HUES64 (cell line): ENCODE results near the gene AGMO.
"Not testable (repeated sequence)": the region's sequence is repeated elsewhere in the genome, so short reads cannot be mapped to it uniquely, and the experiment has no call there.

Experiments used
- H3K27ac ChIP-seq: 2 replicates; pipeline ENCODE4 v1.7.0; 2013; ENCODE audit warnings: low read depth, low read length, inconsistent platforms
- H3K27me3 ChIP-seq: 2 replicates; pipeline ENCODE4 v1.6.1; 2013; ENCODE audit warnings: mild to moderate bottlenecking, low read length; ENCODE audit not compliant: insufficient read depth
- H3K36me3 ChIP-seq: 2 replicates; pipeline ENCODE4 v1.6.1; 2013; ENCODE audit warnings: mild to moderate bottlenecking, low read length; ENCODE audit not compliant: insufficient read depth
- H3K4me1 ChIP-seq: 2 replicates; pipeline ENCODE4 v1.6.1; 2013; ENCODE audit warnings: mild to moderate bottlenecking, low read length, moderate library complexity; ENCODE audit not compliant: insufficient read depth
- H3K4me3 ChIP-seq: 2 replicates; pipeline ENCODE4 v1.5.1; 2013; ENCODE audit warnings: mild to moderate bottlenecking, low read length, moderate library complexity
- H3K9ac ChIP-seq: 2 replicates; pipeline ENCODE4 v1.6.1; 2013; ENCODE audit warnings: mild to moderate bottlenecking, low read depth, low read length
- H3K9me3 ChIP-seq: 2 replicates; pipeline ENCODE4 v1.6.1; 2013; ENCODE audit warnings: low read depth, low read length; ENCODE audit not compliant: insufficient read depth
- WGBS: fragments of 150-250, 120-280 bp; methylation state at CpG from one replicate; pipeline ENCODE4 v1.1.7; 2013; ENCODE audit warnings: missing lambda C conversion rate; 5-methylcytosine and 5-hydroxymethylcytosine counted together

AGMO gene

DNA sequence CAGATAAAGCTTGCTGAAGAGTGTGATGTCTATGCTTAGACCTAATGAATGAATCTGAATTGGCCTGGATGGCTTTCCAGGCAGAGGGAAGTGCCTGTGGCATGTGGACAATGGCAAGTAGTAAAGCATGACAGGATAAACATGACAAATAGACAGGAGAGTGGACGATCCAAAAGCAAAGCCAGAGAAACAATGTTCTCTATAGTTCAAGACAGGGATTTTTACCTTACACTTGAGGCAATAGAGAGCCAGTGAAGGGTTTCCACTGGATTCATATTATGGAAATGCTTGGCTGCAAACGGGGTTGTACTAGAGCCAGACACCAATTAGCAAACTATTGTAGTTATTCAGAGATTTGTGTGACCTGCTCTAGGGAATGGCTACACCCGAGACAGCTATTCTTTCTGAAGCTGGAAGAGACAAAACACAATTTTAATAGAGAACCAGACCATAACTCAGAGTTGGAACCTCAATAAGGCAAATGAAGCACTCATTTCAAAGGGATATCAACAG, 2.3 kb downstream of the AGMO start:
- peaks cover 6% of the 10 kb centered on the region; the same call in 1 of the 2 replicates for H3K4me1 ChIP-seq
- no peak overlapping the region for H3K4me3 ChIP-seq
- WGBS = 90% methylated on average over 3 of the region's 3 CpGs
- H3K36me3 ChIP-seq = no peaks in the 10 kb centered on the region
- H3K9me3 ChIP-seq = no peaks in the 10 kb centered on the region
- H3K27me3 ChIP-seq = no peaks in the 10 kb centered on the region
- no peak overlapping the region for H3K9ac ChIP-seq
- H3K27ac ChIP-seq = no peak overlapping the region; the same call in 1 of the 2 replicates

DNA sequence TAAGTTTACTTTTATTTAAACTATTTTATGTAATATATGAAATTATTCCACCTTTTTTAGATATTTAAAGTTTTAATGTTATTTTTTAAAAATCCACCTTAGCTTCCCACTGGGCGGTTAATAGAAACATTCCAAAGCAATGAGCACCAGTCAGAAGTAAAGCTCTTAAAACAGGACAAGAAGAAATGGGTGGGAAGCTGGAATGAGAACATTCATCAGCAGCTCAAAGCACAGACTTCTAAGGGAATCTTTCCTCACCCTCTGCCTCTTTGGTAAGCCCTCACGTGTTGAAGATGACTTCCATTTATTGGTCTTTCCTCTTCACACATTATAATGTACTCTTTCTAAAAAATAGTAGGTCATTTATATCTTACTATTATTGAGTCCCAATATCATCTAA, 3.1 kb downstream of the AGMO start:
- H3K4me1 ChIP-seq = peaks cover 13% of the 10 kb centered on the region; the same call in 1 of the 2 replicates
- no peak overlapping the region for H3K27ac ChIP-seq
- 33% methylated on average over 1 of the region's 2 CpGs for WGBS
- no peak overlapping the region for H3K4me3 ChIP-seq
- no peaks in the 10 kb centered on the region for H3K27me3 ChIP-seq
- no peaks in the 10 kb centered on the region for H3K9me3 ChIP-seq
- H3K36me3 ChIP-seq = no peaks in the 10 kb centered on the region
- no peak overlapping the region for H3K9ac ChIP-seq

DNA sequence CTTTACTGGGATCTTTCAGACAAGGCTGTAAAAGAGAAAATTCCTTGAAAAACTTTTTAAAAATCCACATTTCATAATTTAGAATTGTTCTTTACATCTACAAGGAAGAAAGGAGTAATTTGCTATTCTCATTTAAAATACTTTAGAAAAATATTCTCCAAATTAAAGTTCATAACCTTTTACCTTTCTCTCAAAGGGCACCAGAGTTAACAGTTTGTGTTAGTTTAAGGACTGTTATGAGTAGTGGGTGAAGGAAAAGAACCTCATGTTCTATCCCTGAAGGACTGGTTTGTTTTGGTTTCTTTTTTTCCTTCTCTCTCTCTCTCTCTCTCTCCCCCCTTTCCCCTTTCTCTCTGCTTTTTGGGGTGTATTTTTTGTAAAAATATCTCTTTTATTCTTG, 4.1 kb downstream of the AGMO start:
- Histone ChIP-seq H3K27ac (no peak overlapping the region), H3K9ac (no peak overlapping the region), H3K4me1 (peaks cover 14% of the 10 kb centered on the region; the same call in 1 of the 2 replicates), H3K4me3 (no peak overlapping the region), H3K9me3 (no peaks in the 10 kb centered on the region), H3K27me3 (no peaks in the 10 kb centered on the region), H3K36me3 (no peaks in the 10 kb centered on the region)

DNA sequence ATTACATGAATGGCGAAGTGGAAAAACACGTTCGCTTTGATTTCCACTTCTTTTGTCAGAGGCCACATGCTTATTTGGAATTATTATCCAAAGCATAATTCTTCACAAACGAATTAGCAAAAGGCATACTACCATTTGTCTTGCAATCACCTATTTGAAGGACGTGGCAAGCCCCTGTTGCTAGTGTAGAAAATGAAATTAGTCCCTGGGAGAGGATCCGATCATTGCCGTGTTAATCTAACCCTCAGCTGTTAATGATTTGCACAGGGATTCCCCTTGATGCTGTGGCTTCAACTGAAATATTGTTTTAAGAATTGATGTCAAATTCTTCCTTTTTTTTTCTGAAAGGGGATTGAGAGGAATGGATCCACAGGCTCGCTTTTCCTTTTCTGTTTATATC, 4.6 kb downstream of the AGMO start:
- Histone ChIP-seq H3K9ac (no peak overlapping the region), H3K4me1 (peaks cover 14% of the 10 kb centered on the region; the same call in 1 of the 2 replicates), H3K27me3 (no peaks in the 10 kb centered on the region), H3K36me3 (no peaks in the 10 kb centered on the region), H3K27ac (no peak overlapping the region), H3K4me3 (no peak overlapping the region), H3K9me3 (no peaks in the 10 kb centered on the region)
- 95% methylated on average over 7 of the region's 8 CpGs for WGBS

DNA sequence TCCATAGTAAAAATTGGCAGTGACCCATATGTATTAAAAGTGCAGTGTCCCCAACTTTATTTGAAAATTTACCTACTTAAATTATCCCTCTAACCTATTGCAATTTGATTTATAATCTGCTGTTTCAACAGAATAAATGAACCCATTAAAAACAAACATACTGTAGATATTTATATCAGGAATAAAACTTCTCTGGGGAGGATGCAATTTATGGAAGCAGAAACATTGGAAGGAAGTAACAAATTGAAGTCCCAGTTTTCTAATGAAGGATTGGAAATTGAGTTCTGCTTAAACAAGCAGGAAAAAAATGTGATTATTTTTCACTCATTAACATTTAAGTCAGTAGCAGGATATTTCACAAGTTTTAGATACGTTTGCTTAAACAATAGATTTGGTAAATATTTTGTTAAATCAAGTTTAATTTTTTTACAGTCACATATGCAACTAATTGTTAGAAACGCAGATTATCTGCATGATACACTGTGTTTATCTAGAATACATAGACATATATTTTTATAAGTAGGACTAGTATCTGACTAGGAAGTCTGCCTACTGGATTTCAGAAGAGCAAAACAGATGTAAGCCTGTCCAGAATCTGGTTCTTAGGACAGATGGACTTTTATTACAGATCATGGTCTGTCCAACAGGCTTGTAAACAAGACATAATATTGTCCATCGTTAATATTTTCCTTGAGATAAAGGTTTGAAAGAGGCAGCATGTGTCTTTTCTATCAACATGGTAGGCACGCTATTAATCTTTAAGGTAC, 5.3 kb downstream of the AGMO start:
- no peak overlapping the region for H3K4me3 ChIP-seq
- H3K27me3 ChIP-seq = no peaks in the 10 kb centered on the region
- WGBS = 97% methylated on average over 2 of the region's 4 CpGs
- H3K4me1 ChIP-seq = peaks cover 14% of the 10 kb centered on the region; the same call in 1 of the 2 replicates
- no peaks in the 10 kb centered on the region for H3K36me3 ChIP-seq
- H3K9me3 ChIP-seq = no peaks in the 10 kb centered on the region
- H3K27ac ChIP-seq = no peak overlapping the region
- no peak overlapping the region for H3K9ac ChIP-seq

DNA sequence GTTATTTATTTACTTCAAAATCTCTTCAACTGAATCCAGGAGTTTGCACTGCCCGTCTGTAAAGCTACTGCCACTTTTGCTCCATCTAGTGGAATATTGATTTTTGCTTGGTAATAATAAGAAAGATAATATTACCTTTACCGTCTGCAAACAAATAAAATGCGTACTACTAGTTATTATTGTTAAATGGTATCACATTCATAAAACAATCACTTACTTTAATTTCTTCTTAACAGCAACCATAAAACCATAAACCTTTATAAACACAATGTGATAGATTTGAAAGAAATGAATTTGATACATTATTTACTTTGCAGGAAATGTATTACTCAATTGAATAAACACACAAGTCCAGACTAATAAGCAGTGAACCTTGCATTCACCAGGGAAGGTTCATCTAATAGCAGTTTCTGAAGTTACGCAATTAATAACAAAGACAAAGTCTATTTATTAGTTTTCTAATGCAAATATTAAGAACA, 6.4 kb downstream of the AGMO start:
- Histone ChIP-seq H3K4me1 (peaks cover 14% of the 10 kb centered on the region; the same call in 1 of the 2 replicates), H3K4me3 (no peak overlapping the region), H3K9me3 (no peaks in the 10 kb centered on the region), H3K27ac (no peak overlapping the region), H3K36me3 (no peaks in the 10 kb centered on the region), H3K27me3 (no peaks in the 10 kb centered on the region), H3K9ac (no peak overlapping the region)
- WGBS = no CpG with 5 or more reads among the region's 4 CpGs

DNA sequence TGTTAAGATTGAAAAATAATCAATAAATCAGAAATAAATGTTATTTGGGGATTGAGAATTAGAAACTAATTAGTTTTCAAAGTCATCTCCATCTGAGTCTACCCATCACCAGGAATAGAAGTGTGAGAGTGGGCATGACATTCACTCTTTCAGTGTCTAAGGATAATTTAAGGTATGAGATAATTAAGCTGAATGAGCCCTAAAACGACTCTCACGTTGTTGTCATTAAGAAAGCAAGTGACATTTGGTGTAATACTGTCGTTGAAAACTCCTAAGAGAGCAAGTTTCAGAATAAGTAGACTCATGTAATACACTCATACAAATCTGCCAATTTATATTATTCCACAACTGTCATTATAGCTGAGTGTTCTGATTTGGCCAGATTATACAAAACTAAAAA, 7.1 kb downstream of the AGMO start:
- no peaks in the 10 kb centered on the region for H3K27me3 ChIP-seq
- WGBS = 79% methylated on average over 3 of the region's 3 CpGs
- H3K27ac ChIP-seq = no peak overlapping the region
- H3K4me3 ChIP-seq = no peak overlapping the region
- peaks cover 14% of the 10 kb centered on the region; the same call in 1 of the 2 replicates for H3K4me1 ChIP-seq
- no peaks in the 10 kb centered on the region for H3K36me3 ChIP-seq
- no peaks in the 10 kb centered on the region for H3K9me3 ChIP-seq
- no peak overlapping the region for H3K9ac ChIP-seq

DNA sequence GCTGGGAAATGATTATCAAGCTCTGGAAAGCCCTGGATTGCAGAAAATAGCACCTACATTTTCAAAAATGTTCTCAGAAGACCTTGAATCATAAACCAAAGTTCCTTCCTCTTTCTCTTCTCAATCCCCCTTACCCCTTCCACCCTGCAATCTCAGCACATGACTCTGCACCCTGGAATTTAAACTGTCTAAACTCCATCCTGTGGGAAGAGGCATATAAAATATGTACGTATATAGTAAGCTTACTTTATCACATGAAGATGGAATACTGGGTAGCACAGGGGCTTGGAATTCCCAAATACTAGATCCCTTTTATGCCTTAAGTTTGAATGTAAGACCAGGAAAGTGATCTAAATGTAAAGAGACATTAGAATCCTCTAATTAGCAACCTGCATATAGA, 7.7 kb downstream of the AGMO start:
- H3K27ac ChIP-seq = no peak overlapping the region
- H3K27me3 ChIP-seq = no peaks in the 10 kb centered on the region
- no peaks in the 10 kb centered on the region for H3K36me3 ChIP-seq
- WGBS = no CpG with 5 or more reads among the region's 1 CpG
- no peak overlapping the region for H3K4me3 ChIP-seq
- no peaks in the 10 kb centered on the region for H3K9me3 ChIP-seq
- H3K9ac ChIP-seq = no peak overlapping the region
- peaks cover 11% of the 10 kb centered on the region; the same call in 1 of the 2 replicates for H3K4me1 ChIP-seq

DNA sequence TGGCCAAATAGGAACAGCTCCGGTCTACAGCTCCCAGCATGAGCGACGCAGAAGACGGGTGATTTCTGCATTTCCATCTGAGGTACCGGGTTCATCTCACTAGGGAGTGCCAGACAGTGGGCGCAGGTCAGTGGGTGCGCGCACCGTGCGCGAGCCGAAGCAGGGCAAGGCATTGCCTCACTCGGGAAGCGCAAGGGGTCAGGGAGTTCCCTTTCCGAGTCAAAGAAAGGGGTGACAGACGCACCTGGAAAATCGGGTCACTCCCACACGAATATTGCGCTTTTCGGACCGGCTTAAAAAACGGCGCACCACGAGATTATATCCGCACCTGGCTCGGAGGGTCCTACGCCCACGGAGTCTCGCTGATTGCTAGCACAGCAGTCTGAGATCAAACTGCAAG, 14.5 kb downstream of the AGMO start:
- H3K4me1 ChIP-seq = not testable (repeated sequence)
- WGBS = 65% methylated on average over 22 of the region's 29 CpGs
- peak overlapping the region; percentile 38 for H3K4me3 ChIP-seq

DNA sequence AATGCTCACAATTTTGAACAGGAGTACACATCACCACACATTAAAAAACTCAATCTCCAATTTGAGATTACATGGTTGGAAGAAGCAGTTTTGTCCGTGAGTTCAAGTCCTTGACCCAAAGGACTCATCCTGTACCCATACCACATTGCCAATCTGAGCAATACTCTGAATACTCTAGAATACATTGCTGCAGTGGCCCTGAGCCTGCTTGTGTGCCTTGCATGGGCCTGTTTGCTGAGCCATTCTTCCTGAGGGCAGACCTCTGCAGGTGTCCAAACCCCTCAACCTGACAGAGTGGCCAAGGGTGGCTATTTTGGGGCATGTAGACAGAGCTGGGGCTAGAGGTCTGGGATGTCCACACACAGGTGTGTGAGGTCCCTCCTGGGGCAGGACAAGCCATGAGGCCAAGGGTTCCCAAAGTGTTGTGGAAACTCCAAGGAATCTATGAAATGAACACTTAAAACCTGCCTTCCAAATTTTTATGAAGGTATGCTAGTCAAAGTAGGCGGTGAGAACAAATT, 15.5 kb downstream of the AGMO start:
- H3K4me1 ChIP-seq = no peaks in the 10 kb centered on the region

More for the DNA sequence above, 14.5 kb downstream of the AGMO start:
- not testable (repeated sequence) for H3K27me3 ChIP-seq, H3K9me3 ChIP-seq, H3K36me3 ChIP-seq, H3K27ac ChIP-seq
- H3K9ac ChIP-seq = peak overlapping the region; percentile 44; the same call in 1 of the 2 replicates

DNA sequence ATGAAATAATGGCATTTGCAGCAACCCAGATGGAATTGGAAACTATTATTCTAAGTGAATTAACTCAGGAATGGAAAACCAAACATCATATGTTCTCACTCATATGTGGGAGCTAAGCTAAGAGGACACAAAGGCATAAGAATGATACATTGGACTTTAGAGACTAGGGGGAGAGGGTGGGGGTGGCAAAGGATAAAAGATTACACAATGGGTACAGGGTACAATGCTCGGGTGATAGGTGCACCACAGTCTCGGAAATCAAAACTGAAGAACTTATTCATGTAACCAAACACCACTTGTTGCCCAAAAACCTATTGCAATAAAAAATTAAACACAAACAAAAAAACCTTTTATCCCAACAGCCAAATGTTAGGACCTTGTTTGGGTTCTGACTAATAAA, 17.8 kb downstream of the AGMO start:
- H3K36me3 ChIP-seq = no peaks in the 10 kb centered on the region
- no peak overlapping the region for H3K9ac ChIP-seq
- no peaks in the 10 kb centered on the region for H3K27me3 ChIP-seq
- H3K4me1 ChIP-seq = no peaks in the 10 kb centered on the region
- no peak overlapping the region for H3K4me3 ChIP-seq
- 95% methylated on average over 2 of the region's 2 CpGs for WGBS
- peaks cover 2% of the 10 kb centered on the region for H3K9me3 ChIP-seq
- no peak overlapping the region for H3K27ac ChIP-seq

More for the DNA sequence above, 15.5 kb downstream of the AGMO start:
- H3K9ac ChIP-seq = no peak overlapping the region
- no peaks in the 10 kb centered on the region for H3K9me3 ChIP-seq
- no peaks in the 10 kb centered on the region for H3K27me3 ChIP-seq
- H3K4me3 ChIP-seq = no peak overlapping the region
- no peak overlapping the region for H3K27ac ChIP-seq
- WGBS = 98% methylated on average over 2 of the region's 2 CpGs
- H3K36me3 ChIP-seq = no peaks in the 10 kb centered on the region
